ENCODE measurements around the gene SAP130. TPM values are rescaled to one million over a fixed set of nuclear protein-coding genes. Genes with fewer than 3 reads are reported as not detected.

The SAP130 gene
- total RNA-seq = 3.8 and 7.1 TPM in 2 replicates

DNA sequence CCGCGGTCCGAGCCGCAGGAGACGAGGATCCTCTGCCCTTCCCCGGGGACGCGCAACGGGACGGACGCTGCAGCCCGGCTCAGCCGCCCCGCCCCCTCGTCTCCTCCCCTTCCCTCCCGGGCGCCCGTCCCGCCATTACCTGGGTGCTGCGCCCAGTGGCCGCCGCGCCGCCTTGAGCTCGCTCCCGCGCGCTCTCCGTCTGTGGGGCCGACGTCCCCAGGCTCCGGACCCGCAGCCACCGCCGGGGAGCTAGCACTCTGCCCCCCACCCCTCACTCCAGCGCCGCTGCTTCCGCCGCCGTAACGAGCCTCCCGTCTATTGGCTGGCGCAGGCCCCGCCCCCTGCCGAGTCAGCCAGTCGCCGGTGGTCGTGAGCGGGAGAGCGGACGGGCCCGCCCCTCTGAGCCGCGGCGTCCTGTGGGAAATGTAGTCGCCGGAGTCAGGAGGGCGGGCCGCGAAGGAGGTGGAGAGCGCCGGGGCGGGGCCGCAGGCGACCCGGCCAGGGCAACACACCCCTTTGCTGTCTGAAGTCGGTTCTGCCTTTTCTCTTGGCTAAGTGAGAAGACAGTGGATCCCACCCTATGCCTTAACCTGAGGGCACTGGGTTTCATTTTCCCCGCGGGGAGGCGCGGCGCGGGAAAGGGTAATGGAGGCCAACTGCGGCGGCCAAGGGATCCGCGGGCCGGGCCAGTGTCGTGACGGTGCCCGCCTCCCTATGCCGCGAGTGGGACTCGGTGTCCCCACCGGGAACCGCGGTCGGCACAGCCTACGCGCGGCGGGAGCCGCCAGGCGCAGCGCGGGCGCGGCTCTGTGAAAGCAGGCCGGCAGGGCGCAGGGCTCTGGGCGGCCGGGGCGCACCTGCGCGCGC is at the start of gene SAP130:
Gene SAP130 (minus strand): TSS at position 259 of the 867 bp plus-strand sequence. CDS start 1,767 bp downstream, outside the sequence.

Other genes starting within 250 kb of the SAP130 start
- gene WDR33, start 216.9 kb downstream of the SAP130 start, total RNA-seq = 24.9 and 51.3 TPM in 2 replicates
- 32.0 and 36.6 TPM in 2 replicates for gene POLR2D, start 169.9 kb downstream of the SAP130 start, total RNA-seq
- gene AMMECR1L, start 142.1 kb downstream of the SAP130 start, total RNA-seq = 39.7 and 44.4 TPM in 2 replicates
- 84.4 and 104 TPM in 2 replicates for gene UGGT1, start 63.1 kb upstream of the SAP130 start, total RNA-seq

Measured in nasal cavity respiratory epithelium epithelial cell of viscerocranial mucosa (primary cell).